Measurements from ENCODE around the gene GPN1. TPM values are rescaled to one million over a fixed set of nuclear protein-coding genes. Genes with fewer than 3 reads are reported as not detected.
A peak's percentile ranks its signal among the peaks of the same experiment; 100 is the strongest.

Gene GPN1
- total RNA-seq = 24.1 to 31.0 TPM (median 26.5 TPM) in 3 replicates
- long read RNA-seq, transcript GPN1-212 (14 exons, 1,832 nt) = major isoform, 65 of 72 reads
- long read RNA-seq, partial matches to known transcripts = 0 of 72 reads
- long read RNA-seq, other reads (novel, unspliced or antisense) = 7 of 72 reads

- no peak within 1 kb of the TSS for H3K4me3 Mint-ChIP-seq (ENCODE audit: unreplicated experiment)
- peaks cover 25% of the 10 kb centered on the region for H3K4me1 Mint-ChIP-seq (ENCODE audit: low read depth)
- H3K36me3 Mint-ChIP-seq (ENCODE audit: low read depth) = peaks cover 12% of the 10 kb centered on the region
- no peak within 1 kb of the TSS for H3K27ac Mint-ChIP-seq (ENCODE audit: unreplicated experiment)
- no peak for TF ChIP-seq CTCF (IDR thresholded peaks at IDR 0.05)
- peak; percentile 91 for DNase-seq (ENCODE audit: low spot score)
- no peaks in the 10 kb centered on the region for H3K9me3 Mint-ChIP-seq (ENCODE audit: low read depth)
- no peaks in the 10 kb centered on the region for H3K27me3 Mint-ChIP-seq (ENCODE audit: low read depth)
Observed at GRCh38 chr2:27628767-27629709, at the start of gene GPN1, which contains the start of gene CCDC121. Gene GPN1, plus strand, starts transcription at chr2:27629050. Its CDS starts 9 bp downstream, at chr2:27629059. Gene CCDC121, minus strand, starts transcription at chr2:27629012. Its CDS starts 1,213 bp downstream, at chr2:27627799.

- H3K9me3 Mint-ChIP-seq (ENCODE audit: low read depth) = peaks cover 43% of the 10 kb centered on the region
- no peak for TF ChIP-seq CTCF (IDR thresholded peaks at IDR 0.05)
- peaks cover 36% of the 10 kb centered on the region for H3K4me1 Mint-ChIP-seq (ENCODE audit: low read depth)
- H3K27ac Mint-ChIP-seq (ENCODE audit: unreplicated experiment) = no peak overlapping the region
- H3K36me3 Mint-ChIP-seq (ENCODE audit: low read depth) = peaks cover 20% of the 10 kb centered on the region
- no peak overlapping the region for H3K4me3 Mint-ChIP-seq (ENCODE audit: unreplicated experiment)
- H3K27me3 Mint-ChIP-seq (ENCODE audit: low read depth) = no peaks in the 10 kb centered on the region
- DNase-seq (ENCODE audit: low spot score) = no peak
Observed at GRCh38 chr2:27581417-27582128, 47.3 kb upstream of the GPN1 start.

GRCh38 chr2:27582129-27582694 lies 46.6 kb upstream of the GPN1 start:
- no peak for TF ChIP-seq CTCF (IDR thresholded peaks at IDR 0.05)
- peak overlapping the region; percentile 91 for H3K4me3 Mint-ChIP-seq (ENCODE audit: unreplicated experiment)
- no peaks in the 10 kb centered on the region for H3K27me3 Mint-ChIP-seq (ENCODE audit: low read depth)
- peak overlapping the region; percentile 92 for H3K27ac Mint-ChIP-seq (ENCODE audit: unreplicated experiment)
- DNase-seq (ENCODE audit: low spot score) = no peak
- peaks cover 40% of the 10 kb centered on the region for H3K4me1 Mint-ChIP-seq (ENCODE audit: low read depth)
- peaks cover 36% of the 10 kb centered on the region for H3K9me3 Mint-ChIP-seq (ENCODE audit: low read depth)
- peaks cover 17% of the 10 kb centered on the region for H3K36me3 Mint-ChIP-seq (ENCODE audit: low read depth)

- Mint-ChIP-seq H3K9me3 (ENCODE audit: low read depth) (peaks cover 30% of the 10 kb centered on the region), H3K4me1 (ENCODE audit: low read depth) (peaks cover 42% of the 10 kb centered on the region), H3K36me3 (ENCODE audit: low read depth) (peaks cover 11% of the 10 kb centered on the region), H3K27me3 (ENCODE audit: low read depth) (no peaks in the 10 kb centered on the region), H3K4me3 (ENCODE audit: unreplicated experiment) (peak within 1 kb of the TSS; percentile 91), H3K27ac (ENCODE audit: unreplicated experiment) (peak within 1 kb of the TSS; percentile 92)
- TF ChIP-seq CTCF (IDR thresholded peaks at IDR 0.05) = peak; percentile 48
- peak; percentile 95 for DNase-seq (ENCODE audit: low spot score)
Observed at GRCh38 chr2:27582695-27583389, 46.0 kb upstream of the GPN1 start, which contains the start of gene ZNF512. Gene ZNF512, plus strand, starts transcription at chr2:27583042. Its CDS starts 71 bp downstream, at chr2:27583113.
